ENCODE results near the gene MYO1B.

Gene MYO1B

GRCh38 chr2:191222952-191223351 lies 22.3 kb upstream of the MYO1B start:
- H3K4me3 ChIP-seq (ENCODE audit: low read depth, low read length): no peak overlapping the region
- no peak for TF ChIP-seq CTCF (IDR thresholded peaks at IDR 0.05; ENCODE audit: control insufficient read depth, extremely low read depth, insufficient read depth)
- no peak for DNase-seq (ENCODE audit: low read depth)

GRCh38 chr2:191225126-191225525 lies 20.1 kb upstream of the MYO1B start:
- no peak for TF ChIP-seq CTCF (IDR thresholded peaks at IDR 0.05; ENCODE audit: control insufficient read depth, extremely low read depth, insufficient read depth)
- no peak overlapping the region for H3K4me3 ChIP-seq (ENCODE audit: low read depth, low read length)
- DNase-seq (ENCODE audit: low read depth): no peak

- H3K4me3 ChIP-seq (ENCODE audit: low read depth, low read length): no peak overlapping the region
- no peak for DNase-seq (ENCODE audit: low read depth)
- TF ChIP-seq CTCF (IDR thresholded peaks at IDR 0.05; ENCODE audit: control insufficient read depth, extremely low read depth, insufficient read depth): no peak
These were observed 19.5 kb upstream of the MYO1B start for GRCh38 chr2:191225690-191226089.

- TF ChIP-seq CTCF (IDR thresholded peaks at IDR 0.05; ENCODE audit: control insufficient read depth, extremely low read depth, insufficient read depth): no peak
- DNase-seq (ENCODE audit: low read depth): no peak
- no peak overlapping the region for H3K4me3 ChIP-seq (ENCODE audit: low read depth, low read length)
These were observed 19.0 kb upstream of the MYO1B start for GRCh38 chr2:191226196-191226595.

- no peak for TF ChIP-seq CTCF (IDR thresholded peaks at IDR 0.05; ENCODE audit: control insufficient read depth, extremely low read depth, insufficient read depth)
- no peak overlapping the region for H3K4me3 ChIP-seq (ENCODE audit: low read depth, low read length)
- no peak for DNase-seq (ENCODE audit: low read depth)
These were observed 16.9 kb upstream of the MYO1B start for GRCh38 chr2:191228333-191228732.

GRCh38 chr2:191228861-191229260 lies 16.3 kb upstream of the MYO1B start:
- no peak overlapping the region for H3K4me3 ChIP-seq (ENCODE audit: low read depth, low read length)
- no peak for TF ChIP-seq CTCF (IDR thresholded peaks at IDR 0.05; ENCODE audit: control insufficient read depth, extremely low read depth, insufficient read depth)
- no peak for DNase-seq (ENCODE audit: low read depth)

- no peak for TF ChIP-seq CTCF (IDR thresholded peaks at IDR 0.05; ENCODE audit: control insufficient read depth, extremely low read depth, insufficient read depth)
- DNase-seq (ENCODE audit: low read depth): no peak
- no peak overlapping the region for H3K4me3 ChIP-seq (ENCODE audit: low read depth, low read length)
These were observed 15.0 kb upstream of the MYO1B start for GRCh38 chr2:191230174-191230573.
